Natural killer cell (primary cell): ENCODE data around the gene FAM217B. TPM values are rescaled to one million over a fixed set of nuclear protein-coding genes. Genes with fewer than 3 reads are reported as not detected.

ENCODE experiments used
- ATAC-seq, 3 donors: fragments of 150-1000 bp in 2 of 3; fragments of 200-7000 bp in 1 of 3; cut with Tn5 transposase; 1 replicate in 1 of 3; 2 replicates in 2 of 3; pipeline ENCODE4 v1.10.0; 2021; ENCODE audit warnings: mild to moderate bottlenecking in 2 of 3, moderate library complexity in 2 of 3
- DNase-seq, 2 donors: peaks; one replicate each; pipeline versions ENCODE4 v3.0.0 to v3.0.0-alpha.2; 2013 to 2021; ENCODE audit warnings: mixed read lengths in 1 of 2
- H3K27ac ChIP-seq: one replicate; pipeline ENCODE4 v1.5.1; 2013; ENCODE audit warnings: mild to moderate bottlenecking, low read length
- H3K27me3 ChIP-seq: one replicate; pipeline ENCODE4 v1.6.1; 2013; ENCODE audit warnings: low read length; ENCODE audit not compliant: control insufficient read depth, insufficient read depth
- H3K36me3 ChIP-seq: one replicate; pipeline ENCODE4 v1.6.1; 2013; ENCODE audit warnings: low read length; ENCODE audit not compliant: control insufficient read depth, insufficient read depth
- H3K4me1 ChIP-seq: one replicate; pipeline ENCODE4 v1.6.1; 2013; ENCODE audit warnings: low read length; ENCODE audit not compliant: control insufficient read depth, insufficient read depth
- H3K4me3 ChIP-seq: one replicate; pipeline ENCODE4 v1.5.1; 2013; ENCODE audit warnings: low read length
- H3K9me3 ChIP-seq: one replicate; pipeline ENCODE4 v1.6.1; 2013; ENCODE audit warnings: low read length; ENCODE audit not compliant: control insufficient read depth, insufficient read depth
- H3K27ac Mint-ChIP-seq, 2 donors: one replicate each; pipeline ENCODE4 v1.8.0; 2022; ENCODE audit warnings: mild to moderate bottlenecking in 2 of 2, mixed read lengths in 2 of 2, moderate library complexity in 1 of 2
- H3K27me3 Mint-ChIP-seq, 2 donors: one replicate each; pipeline ENCODE4 v1.8.0; 2022; ENCODE audit warnings: low read depth in 2 of 2, mixed read lengths in 2 of 2
- H3K36me3 Mint-ChIP-seq: one replicate; pipeline ENCODE4 v1.8.0; 2022; ENCODE audit warnings: mixed read lengths
- H3K4me1 Mint-ChIP-seq, 2 donors: one replicate each; pipeline ENCODE4 v1.8.0; 2022; ENCODE audit warnings: mixed read lengths in 2 of 2
- H3K4me3 Mint-ChIP-seq: one replicate; pipeline ENCODE4 v1.8.0; 2022; ENCODE audit warnings: mild to moderate bottlenecking, moderate library complexity, mixed read lengths
- H3K9me3 Mint-ChIP-seq, 2 donors: one replicate each; pipeline ENCODE4 v1.8.0; 2022; ENCODE audit warnings: mixed read lengths in 2 of 2
- WGBS: methylation state at CpG from one replicate; pipeline ENCODE4 v1.1.7; 2013; ENCODE audit warnings: missing lambda C conversion rate; ENCODE audit not compliant: insufficient coverage; 5-methylcytosine and 5-hydroxymethylcytosine counted together
- intact Hi-C: fragments of 100-400 bp; cut with micrococcal nuclease; formaldehyde crosslinking; loops from one replicate; pipeline ENCODE4 v1.14.2; 2022
- total RNA-seq, 4 donors: library from RNA; stranded (reverse); fragments of 120-200 nt in 1 of 4; gene quantifications; one replicate each; pipeline versions ENCODE4 v1.2.3 to v1.2.4, GENCODE V29; 2013 to 2022
- TF ChIP-seq, protein P1 (sequence below): fragments of 200-600 bp; IDR thresholded peaks from one replicate; pipeline ENCODE4 v1.8.0; 2022; ENCODE audit warnings: antibody characterized with exemption

FAM217B gene
- total RNA-seq, 3 donors from 2014 or later (not counting 1 experiment from before 2014, with no cell fraction given) = 17.1 to 31.1 (median 27.7) TPM

DNA sequence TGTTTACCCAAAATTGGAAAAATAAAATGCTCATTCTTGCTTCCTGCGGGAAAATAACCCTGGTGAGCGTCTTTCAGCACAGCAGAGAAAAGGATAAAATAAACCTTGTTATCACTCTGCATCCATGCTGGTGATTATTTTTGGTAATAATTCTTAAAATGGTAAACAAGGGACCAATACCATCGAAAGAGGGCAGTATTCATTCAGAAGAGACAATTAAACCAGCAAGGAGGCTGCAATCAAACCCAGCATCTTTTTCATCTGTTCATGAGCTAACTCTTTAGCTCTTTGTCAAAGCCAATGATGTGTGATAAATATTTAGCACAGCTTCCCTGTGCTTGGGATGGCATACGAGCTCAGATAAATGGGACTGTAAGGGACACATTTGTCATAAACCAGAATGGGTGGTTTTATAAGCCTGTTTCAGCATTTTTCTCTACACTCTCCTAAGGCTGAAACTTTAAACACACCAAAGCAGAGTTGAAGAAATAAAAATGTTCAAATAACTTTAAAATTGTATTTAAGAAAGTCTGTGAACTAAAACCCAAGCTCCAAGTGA is 52.4 kb downstream of the FAM217B start:
- TF ChIP-seq, protein P1, sequence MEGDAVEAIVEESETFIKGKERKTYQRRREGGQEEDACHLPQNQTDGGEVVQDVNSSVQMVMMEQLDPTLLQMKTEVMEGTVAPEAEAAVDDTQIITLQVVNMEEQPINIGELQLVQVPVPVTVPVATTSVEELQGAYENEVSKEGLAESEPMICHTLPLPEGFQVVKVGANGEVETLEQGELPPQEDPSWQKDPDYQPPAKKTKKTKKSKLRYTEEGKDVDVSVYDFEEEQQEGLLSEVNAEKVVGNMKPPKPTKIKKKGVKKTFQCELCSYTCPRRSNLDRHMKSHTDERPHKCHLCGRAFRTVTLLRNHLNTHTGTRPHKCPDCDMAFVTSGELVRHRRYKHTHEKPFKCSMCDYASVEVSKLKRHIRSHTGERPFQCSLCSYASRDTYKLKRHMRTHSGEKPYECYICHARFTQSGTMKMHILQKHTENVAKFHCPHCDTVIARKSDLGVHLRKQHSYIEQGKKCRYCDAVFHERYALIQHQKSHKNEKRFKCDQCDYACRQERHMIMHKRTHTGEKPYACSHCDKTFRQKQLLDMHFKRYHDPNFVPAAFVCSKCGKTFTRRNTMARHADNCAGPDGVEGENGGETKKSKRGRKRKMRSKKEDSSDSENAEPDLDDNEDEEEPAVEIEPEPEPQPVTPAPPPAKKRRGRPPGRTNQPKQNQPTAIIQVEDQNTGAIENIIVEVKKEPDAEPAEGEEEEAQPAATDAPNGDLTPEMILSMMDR = no peak
- no peak overlapping the region for H3K27ac ChIP-seq
- DNase-seq (no peak), ATAC-seq (no peak)
- no peaks in the 10 kb centered on the region for H3K9me3 ChIP-seq
- H3K36me3 ChIP-seq = no peaks in the 10 kb centered on the region
- 92% methylated on average over 4 of the region's 4 CpGs for WGBS
- H3K27me3 ChIP-seq = no peaks in the 10 kb centered on the region
- intact Hi-C loops = no loop called here
- Mint-ChIP-seq H3K36me3 (no peaks in the 10 kb centered on the region), H3K27ac (no peak overlapping the region), H3K9me3 (no peaks in the 10 kb centered on the region), H3K4me1 (peaks cover 15% of the 10 kb centered on the region in 2 donors), H3K27me3 (peaks cover 7 to 21% of the 10 kb centered on the region in 2 donors), H3K4me3 (no peak overlapping the region)
- H3K4me1 ChIP-seq = peaks cover 6% of the 10 kb centered on the region
- H3K4me3 ChIP-seq = no peak overlapping the region

DNA sequence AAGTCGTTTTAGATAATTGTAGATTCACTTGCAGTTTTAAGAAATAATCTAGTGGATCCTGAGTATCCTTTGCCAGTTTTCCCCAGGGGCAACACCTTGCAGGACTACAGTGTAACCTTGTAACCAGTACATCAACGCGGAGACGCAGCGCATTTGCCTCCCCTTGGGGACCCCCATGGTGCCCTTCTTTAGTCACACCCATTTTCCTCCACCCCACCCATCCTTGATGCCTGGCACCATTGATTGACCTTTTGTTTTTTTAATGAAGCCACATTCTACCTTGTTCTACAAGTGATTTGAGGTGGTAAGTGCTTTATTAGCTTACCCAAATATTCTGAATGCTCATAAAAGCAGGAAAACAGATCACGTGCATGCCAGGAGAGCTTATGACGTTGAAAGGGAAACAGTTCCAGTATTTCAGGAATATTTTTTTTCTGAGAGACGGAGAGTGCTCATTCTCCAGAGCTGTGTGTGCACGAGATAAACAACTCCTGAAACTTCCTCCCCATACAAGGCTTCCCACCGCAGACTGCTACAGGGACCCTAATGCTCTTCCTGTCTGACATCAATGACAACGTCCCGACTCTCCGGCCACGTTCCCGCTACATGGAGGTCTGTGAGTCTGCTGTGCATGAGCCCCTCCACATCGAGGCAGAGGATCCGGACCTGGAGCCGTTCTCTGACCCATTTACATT is 53.7 kb downstream of the FAM217B start:
- no peak overlapping the region for H3K4me3 ChIP-seq
- intact Hi-C loops = no loop called here
- 30% methylated on average over 18 of the region's 18 CpGs for WGBS

DNA sequence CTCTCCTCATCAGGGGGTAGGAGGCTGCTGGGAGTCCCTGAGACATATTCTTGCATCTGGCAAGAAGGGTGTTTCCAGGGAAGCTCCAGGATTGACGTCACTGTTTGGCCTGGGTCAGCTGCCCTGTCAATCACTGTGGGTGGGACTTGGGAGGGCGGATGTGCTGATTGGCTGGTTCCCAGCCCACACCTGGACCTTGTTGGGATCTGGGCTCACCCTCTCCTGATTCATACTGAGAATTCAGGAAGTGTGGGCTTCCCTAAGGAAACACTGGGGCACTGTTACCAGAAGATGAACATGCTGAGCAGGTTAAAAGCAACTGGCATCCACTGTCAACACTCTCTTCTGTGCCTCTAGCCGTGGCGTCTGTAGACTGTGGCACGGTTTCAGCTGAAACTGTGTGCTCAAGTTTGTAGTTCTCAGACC is 54.5 kb downstream of the FAM217B start:
- no peaks in the 10 kb centered on the region for H3K36me3 Mint-ChIP-seq
- no peaks in the 10 kb centered on the region for H3K9me3 Mint-ChIP-seq
- 66% methylated on average over 5 of the region's 5 CpGs for WGBS
- ATAC-seq = no peak
- H3K27ac Mint-ChIP-seq = no peak overlapping the region
- H3K9me3 ChIP-seq = no peaks in the 10 kb centered on the region
- intact Hi-C loops = no loop called here
- H3K36me3 ChIP-seq = no peaks in the 10 kb centered on the region
- no peak overlapping the region for H3K4me3 Mint-ChIP-seq
- no peak for DNase-seq
- H3K27me3 ChIP-seq = no peaks in the 10 kb centered on the region
- H3K27ac ChIP-seq = no peak overlapping the region
- TF ChIP-seq, protein P1 = no peak
- H3K4me1 Mint-ChIP-seq = peaks cover 9% of the 10 kb centered on the region in 2 donors
- H3K4me1 ChIP-seq = peaks cover 6% of the 10 kb centered on the region
- no peak overlapping the region for H3K4me3 ChIP-seq
- peaks cover 7 to 27% of the 10 kb centered on the region in 2 donors for H3K27me3 Mint-ChIP-seq

More for the DNA sequence above, 53.7 kb downstream of the FAM217B start:
- TF ChIP-seq, protein P1 = no peak
- H3K27ac ChIP-seq = no peak overlapping the region
- H3K4me3 Mint-ChIP-seq = no peak overlapping the region
- peaks cover 6% of the 10 kb centered on the region for H3K4me1 ChIP-seq
- no peak for ATAC-seq
- DNase-seq = no peak
- H3K36me3 ChIP-seq = no peaks in the 10 kb centered on the region
- no peak overlapping the region for H3K27ac Mint-ChIP-seq
- no peaks in the 10 kb centered on the region for H3K27me3 ChIP-seq
- no peaks in the 10 kb centered on the region for H3K9me3 Mint-ChIP-seq
- no peaks in the 10 kb centered on the region for H3K9me3 ChIP-seq
- no peaks in the 10 kb centered on the region for H3K36me3 Mint-ChIP-seq
- H3K4me1 Mint-ChIP-seq = peaks cover 9% of the 10 kb centered on the region in 2 donors
- peaks cover 7 to 27% of the 10 kb centered on the region in 2 donors for H3K27me3 Mint-ChIP-seq
